ENCODE data around the gene KLHL2. TPM values are rescaled to one million over a fixed set of nuclear protein-coding genes. Genes with fewer than 3 reads are reported as not detected.

The KLHL2 gene
- total and polyA plus RNA-seq, 2 of the 13 experiments (the other 11 are each of a cell fraction or from before 2014, with no cell fraction given) = 9.2 to 17.6 TPM

GRCh38 chr4:165293061-165293460 lies 85.7 kb downstream of the KLHL2 start:
- Histone ChIP-seq H4K20me1 (ENCODE audit: insufficient read depth, low read length) (no peaks in the 10 kb centered on the region), H3K27me3 (ENCODE audit: control insufficient read depth in 1 of 2, insufficient read depth in 2 of 2, low read length in 2 of 2) (no peaks in the 10 kb centered on the region), H3K27ac (ENCODE audit: extremely low read length, insufficient read depth, low read length) (no peak overlapping the region), H2AFZ (ENCODE audit: low read length) (no peak overlapping the region), H3K9me3 (ENCODE audit: low read length) (no peaks in the 10 kb centered on the region), H3K4me1 (ENCODE audit: insufficient read depth, low read length) (peaks cover 10% of the 10 kb centered on the region), H3K9ac (ENCODE audit: insufficient read depth, low read depth, low read length) (no peak overlapping the region), H3K4me2 (ENCODE audit: low read depth, low read length) (no peak overlapping the region), H3K4me3 (replicated peaks in 1 of 3; ENCODE audit: insufficient read depth in 1 of 3, low read depth in 2 of 3, low read length in 3 of 3) (no peak overlapping the region), H3K79me2 (ENCODE audit: insufficient read depth, low read length) (no peaks in the 10 kb centered on the region), H3K36me3 (replicated peaks in 1 of 2; ENCODE audit: control insufficient read depth in 1 of 2, insufficient read depth in 2 of 2, low read length in 2 of 2) (peaks cover 4 to 8% of the 10 kb centered on the region in 2 experiments)
- BruUV-seq (replicated peaks) = no TSS peak
- no peak for ATAC-seq
- intact Hi-C loops (cut with micrococcal nuclease; ENCODE audit: unreplicated experiment) (no loop called here), in situ Hi-C loops (cut with HindIII; ENCODE audit: extremely low pct_ligation_motif_present, low pct_unique_long_range_greater_than_20kb) (no loop called here)
- POLR2A ChIA-PET = no interaction called here
- no peak for TF ChIP-seq DR1 (CRISPR knock-in tag; IDR thresholded peaks at IDR 0.05)
- TF ChIP-seq ZNF766 (CRISPR knock-in tag; IDR thresholded peaks at IDR 0.05; ENCODE audit: borderline replicate concordance) = no peak
- TF ChIP-seq PRDM4 (CRISPR knock-in tag; IDR thresholded peaks at IDR 0.05; ENCODE audit: borderline replicate concordance) = no peak
- TF ChIP-seq, protein P1, sequence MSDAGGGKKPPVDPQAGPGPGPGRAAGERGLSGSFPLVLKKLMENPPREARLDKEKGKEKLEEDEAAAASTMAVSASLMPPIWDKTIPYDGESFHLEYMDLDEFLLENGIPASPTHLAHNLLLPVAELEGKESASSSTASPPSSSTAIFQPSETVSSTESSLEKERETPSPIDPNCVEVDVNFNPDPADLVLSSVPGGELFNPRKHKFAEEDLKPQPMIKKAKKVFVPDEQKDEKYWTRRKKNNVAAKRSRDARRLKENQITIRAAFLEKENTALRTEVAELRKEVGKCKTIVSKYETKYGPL (CRISPR knock-in tag; IDR thresholded peaks at IDR 0.05) = no peak
- no peak for TF ChIP-seq ZNF577 (CRISPR knock-in tag; IDR thresholded peaks at IDR 0.05; ENCODE audit: borderline replicate concordance, low read depth)
- no peak for TF ChIP-seq EHMT2 (IDR thresholded peaks at IDR 0.05; ENCODE audit: borderline replicate concordance, low read depth, low read length)
- TF ChIP-seq E2F1 (CRISPR knock-in tag; IDR thresholded peaks at IDR 0.05) = no peak
- TF ChIP-seq CBX1 (IDR thresholded peaks at IDR 0.05; ENCODE audit: low read depth) = no peak
- TF ChIP-seq ZNF546 (CRISPR knock-in tag; conservative IDR thresholded peaks at IDR 0.05) = no peak
- TF ChIP-seq MED8 (CRISPR knock-in tag; IDR thresholded peaks at IDR 0.05; ENCODE audit: insufficient replicate concordance) = no peak
- TF ChIP-seq ZNF619 (CRISPR knock-in tag; IDR thresholded peaks at IDR 0.05) = no peak
- TF ChIP-seq, protein P2, sequence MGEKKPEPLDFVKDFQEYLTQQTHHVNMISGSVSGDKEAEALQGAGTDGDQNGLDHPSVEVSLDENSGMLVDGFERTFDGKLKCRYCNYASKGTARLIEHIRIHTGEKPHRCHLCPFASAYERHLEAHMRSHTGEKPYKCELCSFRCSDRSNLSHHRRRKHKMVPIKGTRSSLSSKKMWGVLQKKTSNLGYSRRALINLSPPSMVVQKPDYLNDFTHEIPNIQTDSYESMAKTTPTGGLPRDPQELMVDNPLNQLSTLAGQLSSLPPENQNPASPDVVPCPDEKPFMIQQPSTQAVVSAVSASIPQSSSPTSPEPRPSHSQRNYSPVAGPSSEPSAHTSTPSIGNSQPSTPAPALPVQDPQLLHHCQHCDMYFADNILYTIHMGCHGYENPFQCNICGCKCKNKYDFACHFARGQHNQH (CRISPR knock-in tag; IDR thresholded peaks at IDR 0.05) = no peak
- no peak for TF ChIP-seq TFAP4 (IDR thresholded peaks at IDR 0.05; ENCODE audit: borderline replicate concordance, low read depth)
- no peak for TF ChIP-seq KLF12 (CRISPR knock-in tag; IDR thresholded peaks at IDR 0.05; ENCODE audit: borderline replicate concordance)
- no peak for TF ChIP-seq ZNF879 (CRISPR knock-in tag; IDR thresholded peaks at IDR 0.05)
- no peak for TF ChIP-seq ZNF614 (CRISPR knock-in tag; IDR thresholded peaks at IDR 0.05; ENCODE audit: borderline replicate concordance)
- no peak for TF ChIP-seq ZNF883 (CRISPR knock-in tag; IDR thresholded peaks at IDR 0.05; ENCODE audit: not compliant biosample characterization)
- 97% methylated on average over 6 of the region's 6 CpGs for WGBS (ENCODE audit: low lambda C conversion rate)
- DNase-seq (ENCODE audit: low spot score) = no peak
- no peak for FAIRE-seq
- CTCF ChIA-PET (ENCODE audit: low intra/inter-chr PET ratio, low total read pairs) = no interaction called here
